ENCODE data around the gene MGLL.

- no peak for TF ChIP-seq CTCF (IDR thresholded peaks at IDR 0.05)
- TF ChIP-seq POLR2A (IDR thresholded peaks at IDR 0.05), result no peak
Measured at GRCh38 chr3:127720161-127720823, 102.0 kb downstream of the MGLL start.

Data from ovary (tissue), 3 donors.